Measurements from ENCODE around the gene CCDC185.

DNA sequence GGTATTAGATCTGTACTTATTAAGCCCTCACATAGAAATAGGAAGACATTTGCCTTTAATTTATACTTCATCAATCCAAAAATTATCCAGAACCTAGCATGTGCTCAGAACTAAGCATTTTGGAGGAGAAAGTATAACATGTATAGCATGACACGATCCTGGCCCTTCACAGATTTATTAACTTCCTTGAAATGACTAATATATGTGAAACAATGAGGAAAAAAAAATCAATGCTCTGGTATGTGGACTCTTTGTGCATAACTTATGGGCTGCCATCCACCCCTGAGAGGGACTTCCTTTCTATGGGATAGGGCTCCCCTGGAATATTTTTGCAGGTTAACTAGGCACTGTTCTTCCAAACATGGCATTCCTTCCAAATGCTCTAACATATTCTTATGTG lies 36.6 kb downstream of the CCDC185 start:
- TF ChIP-seq, protein P1, sequence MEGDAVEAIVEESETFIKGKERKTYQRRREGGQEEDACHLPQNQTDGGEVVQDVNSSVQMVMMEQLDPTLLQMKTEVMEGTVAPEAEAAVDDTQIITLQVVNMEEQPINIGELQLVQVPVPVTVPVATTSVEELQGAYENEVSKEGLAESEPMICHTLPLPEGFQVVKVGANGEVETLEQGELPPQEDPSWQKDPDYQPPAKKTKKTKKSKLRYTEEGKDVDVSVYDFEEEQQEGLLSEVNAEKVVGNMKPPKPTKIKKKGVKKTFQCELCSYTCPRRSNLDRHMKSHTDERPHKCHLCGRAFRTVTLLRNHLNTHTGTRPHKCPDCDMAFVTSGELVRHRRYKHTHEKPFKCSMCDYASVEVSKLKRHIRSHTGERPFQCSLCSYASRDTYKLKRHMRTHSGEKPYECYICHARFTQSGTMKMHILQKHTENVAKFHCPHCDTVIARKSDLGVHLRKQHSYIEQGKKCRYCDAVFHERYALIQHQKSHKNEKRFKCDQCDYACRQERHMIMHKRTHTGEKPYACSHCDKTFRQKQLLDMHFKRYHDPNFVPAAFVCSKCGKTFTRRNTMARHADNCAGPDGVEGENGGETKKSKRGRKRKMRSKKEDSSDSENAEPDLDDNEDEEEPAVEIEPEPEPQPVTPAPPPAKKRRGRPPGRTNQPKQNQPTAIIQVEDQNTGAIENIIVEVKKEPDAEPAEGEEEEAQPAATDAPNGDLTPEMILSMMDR (IDR thresholded peaks at IDR 0.05), result no peak
- TF ChIP-seq EZH2 (IDR thresholded peaks at IDR 0.05; ENCODE audit: borderline replicate concordance, insufficient read depth, low read depth, low read length, poor library complexity, severe bottlenecking), result no peak

Data from B cell (primary cell).